ENCODE measurements around the gene ROR2.

ROR2 gene

GRCh38 chr9:91845879-91846278, 104.1 kb downstream of the ROR2 start:
- TF ChIP-seq FOXP2 (optimal IDR thresholded peaks at IDR 0.05; ENCODE audit: borderline replicate concordance, extremely low read depth, extremely low read length, insufficient read depth): no peak
- no peak for TF ChIP-seq TAF1 (IDR thresholded peaks at IDR 0.05; ENCODE audit: borderline replicate concordance, insufficient read depth, low read length)
- TF ChIP-seq SIN3A (IDR thresholded peaks at IDR 0.05; ENCODE audit: borderline replicate concordance, insufficient read depth, low read length): no peak
- no peak for TF ChIP-seq REST (IDR thresholded peaks at IDR 0.05; ENCODE audit: insufficient read depth in 1 of 2, low read depth in 2 of 2, low read length in 2 of 2)
- no peak for TF ChIP-seq POLR2AphosphoS5 (IDR thresholded peaks at IDR 0.05; ENCODE audit: low read depth, low read length)

GRCh38 chr9:91844701-91845291, 105.2 kb downstream of the ROR2 start:
- TF ChIP-seq TAF1 (IDR thresholded peaks at IDR 0.05; ENCODE audit: borderline replicate concordance, insufficient read depth, low read length) (no peak), SIN3A (IDR thresholded peaks at IDR 0.05; ENCODE audit: borderline replicate concordance, insufficient read depth, low read length) (no peak), REST (IDR thresholded peaks at IDR 0.05; ENCODE audit: insufficient read depth in 1 of 2, low read depth in 2 of 2, low read length in 2 of 2) (no peak), POLR2AphosphoS5 (IDR thresholded peaks at IDR 0.05; ENCODE audit: low read depth, low read length) (no peak), FOXP2 (optimal IDR thresholded peaks at IDR 0.05; ENCODE audit: borderline replicate concordance, extremely low read depth, extremely low read length, insufficient read depth) (no peak)

- TF ChIP-seq SIN3A (IDR thresholded peaks at IDR 0.05; ENCODE audit: borderline replicate concordance, insufficient read depth, low read length) (no peak), FOXP2 (optimal IDR thresholded peaks at IDR 0.05; ENCODE audit: borderline replicate concordance, extremely low read depth, extremely low read length, insufficient read depth) (no peak), POLR2AphosphoS5 (IDR thresholded peaks at IDR 0.05; ENCODE audit: low read depth, low read length) (no peak), TAF1 (IDR thresholded peaks at IDR 0.05; ENCODE audit: borderline replicate concordance, insufficient read depth, low read length) (no peak), REST (IDR thresholded peaks at IDR 0.05; ENCODE audit: insufficient read depth in 1 of 2, low read depth in 2 of 2, low read length in 2 of 2) (no peak)
Observed at GRCh38 chr9:91844190-91844589, 105.8 kb downstream of the ROR2 start.

GRCh38 chr9:91843623-91844148, 106.3 kb downstream of the ROR2 start:
- no peak for TF ChIP-seq FOXP2 (optimal IDR thresholded peaks at IDR 0.05; ENCODE audit: borderline replicate concordance, extremely low read depth, extremely low read length, insufficient read depth)
- no peak for TF ChIP-seq REST (IDR thresholded peaks at IDR 0.05; ENCODE audit: insufficient read depth in 1 of 2, low read depth in 2 of 2, low read length in 2 of 2)

GRCh38 chr9:91843093-91843492, 106.9 kb downstream of the ROR2 start:
- TF ChIP-seq TAF1 (IDR thresholded peaks at IDR 0.05; ENCODE audit: borderline replicate concordance, insufficient read depth, low read length): no peak
- TF ChIP-seq REST (IDR thresholded peaks at IDR 0.05; ENCODE audit: insufficient read depth in 1 of 2, low read depth in 2 of 2, low read length in 2 of 2): no peak
- no peak for TF ChIP-seq FOXP2 (optimal IDR thresholded peaks at IDR 0.05; ENCODE audit: borderline replicate concordance, extremely low read depth, extremely low read length, insufficient read depth)
- no peak for TF ChIP-seq POLR2AphosphoS5 (IDR thresholded peaks at IDR 0.05; ENCODE audit: low read depth, low read length)
- no peak for TF ChIP-seq SIN3A (IDR thresholded peaks at IDR 0.05; ENCODE audit: borderline replicate concordance, insufficient read depth, low read length)
